ENCODE results near the gene SCARB1.

SCARB1 gene

GRCh38 chr12:124844411-124845397, 19.0 kb downstream of the SCARB1 start:
- peaks cover 23% of the 10 kb centered on the region for H3K4me1 ChIP-seq (ENCODE audit: insufficient read depth, low read length)
- H3K36me3 ChIP-seq (ENCODE audit: insufficient read depth, low read length), result no peaks in the 10 kb centered on the region
- no peak overlapping the region for H3K9ac ChIP-seq (ENCODE audit: low read length)
- H3K27ac ChIP-seq (ENCODE audit: low read depth, low read length), result no peak overlapping the region
- no peak overlapping the region for H3K4me3 ChIP-seq (ENCODE audit: low read depth in 1 of 2, low read length in 2 of 2)
- no peaks in the 10 kb centered on the region for H3K9me3 ChIP-seq (ENCODE audit: low read length)
- no peaks in the 10 kb centered on the region for H3K27me3 ChIP-seq (ENCODE audit: control insufficient read depth in 1 of 2, insufficient read depth in 2 of 2, low read length in 2 of 2)

- H3K36me3 ChIP-seq (ENCODE audit: insufficient read depth, low read length), result no peaks in the 10 kb centered on the region
- H3K4me3 ChIP-seq (ENCODE audit: low read depth in 1 of 2, low read length in 2 of 2), result no peak overlapping the region
- H3K4me1 ChIP-seq (ENCODE audit: insufficient read depth, low read length), result peaks cover 27% of the 10 kb centered on the region
- no peak overlapping the region for H3K9ac ChIP-seq (ENCODE audit: low read length)
- H3K27ac ChIP-seq (ENCODE audit: low read depth, low read length), result no peak overlapping the region
- H3K27me3 ChIP-seq (ENCODE audit: control insufficient read depth in 1 of 2, insufficient read depth in 2 of 2, low read length in 2 of 2), result no peaks in the 10 kb centered on the region
- H3K9me3 ChIP-seq (ENCODE audit: low read length), result no peaks in the 10 kb centered on the region
Observed at GRCh38 chr12:124842800-124843510, 20.7 kb downstream of the SCARB1 start.

- H3K36me3 ChIP-seq (ENCODE audit: insufficient read depth, low read length), result no peaks in the 10 kb centered on the region
- H3K9me3 ChIP-seq (ENCODE audit: low read length), result no peaks in the 10 kb centered on the region
- H3K4me1 ChIP-seq (ENCODE audit: insufficient read depth, low read length), result peaks cover 28% of the 10 kb centered on the region
- H3K9ac ChIP-seq (ENCODE audit: low read length), result no peak overlapping the region
- no peak overlapping the region for H3K4me3 ChIP-seq (ENCODE audit: low read depth in 1 of 2, low read length in 2 of 2)
- H3K27ac ChIP-seq (ENCODE audit: low read depth, low read length), result no peak overlapping the region
- H3K27me3 ChIP-seq (ENCODE audit: control insufficient read depth in 1 of 2, insufficient read depth in 2 of 2, low read length in 2 of 2), result no peaks in the 10 kb centered on the region
Observed at GRCh38 chr12:124842073-124842749, 21.5 kb downstream of the SCARB1 start.

- no peak overlapping the region for H3K27ac ChIP-seq (ENCODE audit: low read depth, low read length)
- H3K4me3 ChIP-seq (ENCODE audit: low read depth in 1 of 2, low read length in 2 of 2), result no peak overlapping the region
- H3K27me3 ChIP-seq (ENCODE audit: control insufficient read depth in 1 of 2, insufficient read depth in 2 of 2, low read length in 2 of 2), result no peaks in the 10 kb centered on the region
- H3K9ac ChIP-seq (ENCODE audit: low read length), result no peak overlapping the region
- no peaks in the 10 kb centered on the region for H3K9me3 ChIP-seq (ENCODE audit: low read length)
- H3K36me3 ChIP-seq (ENCODE audit: insufficient read depth, low read length), result no peaks in the 10 kb centered on the region
- H3K4me1 ChIP-seq (ENCODE audit: insufficient read depth, low read length), result peaks cover 22% of the 10 kb centered on the region
Observed at GRCh38 chr12:124841558-124841945, 22.1 kb downstream of the SCARB1 start.

GRCh38 chr12:124837958-124838803, 25.5 kb downstream of the SCARB1 start:
- H3K36me3 ChIP-seq (ENCODE audit: insufficient read depth, low read length), result no peaks in the 10 kb centered on the region
- peak overlapping the region; percentile 70 for H3K27ac ChIP-seq (ENCODE audit: low read depth, low read length)
- no peaks in the 10 kb centered on the region for H3K27me3 ChIP-seq (ENCODE audit: control insufficient read depth in 1 of 2, insufficient read depth in 2 of 2, low read length in 2 of 2)
- no peaks in the 10 kb centered on the region for H3K9me3 ChIP-seq (ENCODE audit: low read length)
- no peak overlapping the region for H3K9ac ChIP-seq (ENCODE audit: low read length)
- peaks cover 22% of the 10 kb centered on the region for H3K4me1 ChIP-seq (ENCODE audit: insufficient read depth, low read length)
- no peak overlapping the region for H3K4me3 ChIP-seq (ENCODE audit: low read depth in 1 of 2, low read length in 2 of 2)

GRCh38 chr12:124837249-124837897, 26.3 kb downstream of the SCARB1 start:
- peaks cover 17% of the 10 kb centered on the region for H3K4me1 ChIP-seq (ENCODE audit: insufficient read depth, low read length)
- no peak overlapping the region for H3K4me3 ChIP-seq (ENCODE audit: low read depth in 1 of 2, low read length in 2 of 2)

GRCh38 chr12:124836759-124837158, 26.9 kb downstream of the SCARB1 start:
- Histone ChIP-seq H3K9ac (ENCODE audit: low read length) (no peak overlapping the region), H3K27me3 (ENCODE audit: control insufficient read depth in 1 of 2, insufficient read depth in 2 of 2, low read length in 2 of 2) (no peaks in the 10 kb centered on the region), H3K4me3 (ENCODE audit: low read depth in 1 of 2, low read length in 2 of 2) (no peak overlapping the region), H3K4me1 (ENCODE audit: insufficient read depth, low read length) (peaks cover 10% of the 10 kb centered on the region), H3K36me3 (ENCODE audit: insufficient read depth, low read length) (no peaks in the 10 kb centered on the region), H3K27ac (ENCODE audit: low read depth, low read length) (no peak overlapping the region), H3K9me3 (ENCODE audit: low read length) (no peaks in the 10 kb centered on the region)

More at GRCh38 chr12:124837249-124837897, 26.3 kb downstream of the SCARB1 start:
- Histone ChIP-seq H3K27ac (ENCODE audit: low read depth, low read length) (no peak overlapping the region), H3K9me3 (ENCODE audit: low read length) (no peaks in the 10 kb centered on the region), H3K9ac (ENCODE audit: low read length) (no peak overlapping the region), H3K27me3 (ENCODE audit: control insufficient read depth in 1 of 2, insufficient read depth in 2 of 2, low read length in 2 of 2) (no peaks in the 10 kb centered on the region), H3K36me3 (ENCODE audit: insufficient read depth, low read length) (no peaks in the 10 kb centered on the region)

- Histone ChIP-seq H3K36me3 (ENCODE audit: insufficient read depth, low read length) (no peaks in the 10 kb centered on the region), H3K27me3 (ENCODE audit: control insufficient read depth in 1 of 2, insufficient read depth in 2 of 2, low read length in 2 of 2) (no peaks in the 10 kb centered on the region), H3K4me3 (ENCODE audit: low read depth in 1 of 2, low read length in 2 of 2) (no peak overlapping the region), H3K9me3 (ENCODE audit: low read length) (no peaks in the 10 kb centered on the region), H3K27ac (ENCODE audit: low read depth, low read length) (no peak overlapping the region), H3K9ac (ENCODE audit: low read length) (no peak overlapping the region), H3K4me1 (ENCODE audit: insufficient read depth, low read length) (peaks cover 7% of the 10 kb centered on the region)
Observed at GRCh38 chr12:124835656-124836410, 27.8 kb downstream of the SCARB1 start.

- no peak overlapping the region for H3K4me3 ChIP-seq (ENCODE audit: low read depth in 1 of 2, low read length in 2 of 2)
- no peak overlapping the region for H3K27ac ChIP-seq (ENCODE audit: low read depth, low read length)
- H3K4me1 ChIP-seq (ENCODE audit: insufficient read depth, low read length), result peaks cover 7% of the 10 kb centered on the region
- no peaks in the 10 kb centered on the region for H3K27me3 ChIP-seq (ENCODE audit: control insufficient read depth in 1 of 2, insufficient read depth in 2 of 2, low read length in 2 of 2)
- H3K9ac ChIP-seq (ENCODE audit: low read length), result no peak overlapping the region
- no peaks in the 10 kb centered on the region for H3K9me3 ChIP-seq (ENCODE audit: low read length)
- no peaks in the 10 kb centered on the region for H3K36me3 ChIP-seq (ENCODE audit: insufficient read depth, low read length)
Observed at GRCh38 chr12:124834822-124835221, 28.8 kb downstream of the SCARB1 start.

- Histone ChIP-seq H3K36me3 (ENCODE audit: insufficient read depth, low read length) (no peaks in the 10 kb centered on the region), H3K9me3 (ENCODE audit: low read length) (no peaks in the 10 kb centered on the region), H3K4me3 (ENCODE audit: low read depth in 1 of 2, low read length in 2 of 2) (no peak overlapping the region), H3K27me3 (ENCODE audit: control insufficient read depth in 1 of 2, insufficient read depth in 2 of 2, low read length in 2 of 2) (no peaks in the 10 kb centered on the region), H3K27ac (ENCODE audit: low read depth, low read length) (no peak overlapping the region), H3K4me1 (ENCODE audit: insufficient read depth, low read length) (peaks cover 7% of the 10 kb centered on the region), H3K9ac (ENCODE audit: low read length) (no peak overlapping the region)
Observed at GRCh38 chr12:124833693-124834122, 30.0 kb downstream of the SCARB1 start.

All from muscle layer of colon (tissue), 2 donors.